GM21619 (cell line): Measurements from ENCODE around the gene IQCF5.
"Not testable (repeated sequence)": the region's sequence is repeated elsewhere in the genome, so short reads cannot be mapped to it uniquely, and the experiment has no call there.

Experiments used
- ATAC-seq: cut with Tn5 transposase; IDR thresholded peaks from one replicate; pipeline ENCODE4 v1.9.1; 2021; ENCODE audit not compliant: unreplicated experiment

Gene IQCF5

DNA sequence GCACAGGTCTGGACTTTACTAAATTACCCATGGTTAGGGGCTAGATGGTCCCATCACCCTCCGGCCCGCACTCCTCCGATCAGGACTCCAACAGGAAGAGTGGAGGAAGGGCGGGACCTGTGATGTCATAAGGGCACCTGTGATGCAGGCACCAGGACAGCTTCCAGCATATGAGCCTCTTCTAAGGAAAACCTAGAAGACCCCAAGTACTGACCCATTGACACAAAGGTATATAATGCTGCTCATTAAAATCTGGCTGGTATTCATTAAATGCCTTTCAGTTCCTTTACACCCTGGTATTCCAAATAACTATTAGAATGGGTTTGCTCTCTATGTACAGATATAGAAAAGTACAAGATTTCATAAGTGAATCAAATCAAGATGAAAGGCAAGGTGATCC, at the start of gene IQCF5:
Gene IQCF5 (minus strand): TSS at position 101 of the 400 bp plus-strand sequence. CDS start 70 bp downstream, at position 31.
- ATAC-seq = no peak

DNA sequence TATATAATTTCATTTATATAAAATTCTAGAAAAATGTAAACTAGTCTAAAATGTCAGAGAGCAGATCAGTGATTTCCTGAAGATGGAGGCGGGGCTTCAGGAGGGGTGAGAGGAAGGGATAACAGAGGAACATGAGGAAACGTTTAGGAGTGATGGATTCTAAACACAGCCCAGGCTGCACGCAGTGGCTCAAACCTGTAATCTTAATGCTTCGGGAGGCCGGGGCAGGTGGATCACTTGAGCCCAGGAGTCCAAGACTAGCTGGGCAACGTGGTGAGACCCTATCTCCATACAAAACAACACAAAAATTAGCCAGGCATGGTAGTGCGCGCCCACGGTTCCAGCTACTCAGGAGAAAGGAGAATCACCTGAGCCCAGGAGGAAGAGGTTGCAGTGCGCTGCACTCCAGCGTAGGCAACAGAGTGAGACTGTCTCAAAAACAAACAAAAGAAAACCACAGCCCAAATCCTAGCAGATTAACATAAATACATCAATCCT, 45.7 kb upstream of the IQCF5 start:
- no peak for ATAC-seq

DNA sequence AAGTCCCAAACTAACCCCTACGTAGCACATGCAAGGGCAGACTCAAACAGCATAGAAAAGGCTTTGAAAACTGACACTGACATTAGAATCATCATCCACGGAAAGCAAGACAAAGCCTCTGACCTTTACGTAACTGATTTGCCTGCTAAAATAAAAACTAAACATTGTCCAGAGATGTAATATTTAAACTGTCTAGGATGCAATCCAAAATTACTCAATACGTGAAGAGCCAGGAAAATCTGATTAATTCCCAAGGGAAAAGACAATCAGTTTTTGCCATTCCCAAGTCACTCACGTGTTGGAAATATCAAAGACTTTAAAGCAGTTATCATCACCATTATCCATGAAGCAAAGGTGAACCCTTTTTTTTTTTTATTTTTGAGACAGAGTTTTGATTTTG, 41.0 kb upstream of the IQCF5 start:
- no peak for ATAC-seq

DNA sequence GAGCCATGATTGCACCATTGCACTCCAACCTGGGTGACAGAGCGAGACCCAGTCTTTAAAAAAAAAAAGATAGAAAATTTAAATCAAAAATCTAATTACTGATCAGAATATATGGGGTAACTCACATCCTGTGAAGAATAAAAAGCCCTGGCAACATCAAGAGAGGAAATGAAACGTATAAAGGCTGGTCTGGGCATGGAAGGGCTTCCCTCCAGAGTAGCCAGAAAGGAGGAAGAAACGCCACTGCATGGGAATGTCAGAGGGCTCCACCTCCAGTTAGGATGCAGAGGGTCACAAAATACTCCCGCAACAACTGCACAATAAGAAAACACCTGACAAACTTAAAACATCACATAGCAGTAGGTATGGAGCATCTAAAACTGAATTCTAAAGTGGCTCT, 32.6 kb upstream of the IQCF5 start:
- ATAC-seq = no peak

DNA sequence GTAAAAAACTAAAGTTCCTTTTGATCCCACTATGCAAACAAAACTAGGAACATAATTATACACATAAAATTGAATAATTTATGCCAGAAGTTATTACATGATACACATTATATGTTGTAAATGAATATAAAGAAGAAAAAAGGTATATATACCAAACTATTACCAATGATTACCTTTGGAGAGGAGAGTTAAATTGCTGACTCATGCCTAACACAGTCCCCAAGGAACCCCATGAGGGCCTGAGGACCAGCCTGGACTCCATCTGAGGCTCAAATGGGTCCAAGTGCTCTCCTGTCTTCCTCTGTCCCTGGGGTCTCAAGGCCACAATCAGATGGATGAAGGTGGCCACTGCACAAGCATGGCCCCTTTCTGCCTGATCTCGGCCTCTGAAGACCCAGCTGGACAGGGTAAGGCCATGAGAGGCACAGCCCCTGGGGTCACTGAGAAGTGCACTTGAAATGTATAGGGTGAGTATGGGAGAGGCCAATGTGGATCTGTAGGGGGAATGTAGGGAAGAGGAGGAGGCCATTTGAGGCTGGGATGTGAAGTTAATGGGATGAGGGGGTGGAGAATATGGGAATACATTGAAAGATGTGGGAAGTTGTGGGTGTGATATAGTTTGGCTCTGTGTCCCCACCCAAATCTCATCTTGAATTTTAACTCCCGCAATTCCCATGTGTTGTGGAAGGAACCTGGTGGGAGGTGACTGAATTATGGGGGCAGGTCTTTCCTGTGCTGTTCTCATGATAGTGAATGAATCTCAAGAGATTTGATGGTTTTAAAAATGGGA, 28.8 kb upstream of the IQCF5 start:
- ATAC-seq = no peak

DNA sequence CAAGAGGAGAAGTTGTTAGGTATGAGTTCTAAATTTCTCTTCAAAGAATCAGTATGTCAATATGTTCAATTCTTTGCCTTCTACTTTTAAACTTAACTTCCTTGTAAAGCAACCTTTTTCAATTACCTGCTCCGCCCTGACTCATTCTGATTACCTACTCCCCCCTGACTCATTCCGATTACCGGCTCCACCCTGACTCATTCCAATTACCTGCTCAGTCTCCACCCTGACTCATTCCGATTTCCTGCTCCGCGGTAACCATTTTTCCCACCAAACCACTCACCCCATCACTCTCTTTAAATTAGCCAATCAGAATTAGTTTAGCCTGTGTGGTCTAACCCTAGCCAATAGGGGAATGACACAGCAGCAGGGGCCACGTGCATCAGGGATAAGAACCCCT, 27.0 kb upstream of the IQCF5 start:
- ATAC-seq = not testable (repeated sequence)

DNA sequence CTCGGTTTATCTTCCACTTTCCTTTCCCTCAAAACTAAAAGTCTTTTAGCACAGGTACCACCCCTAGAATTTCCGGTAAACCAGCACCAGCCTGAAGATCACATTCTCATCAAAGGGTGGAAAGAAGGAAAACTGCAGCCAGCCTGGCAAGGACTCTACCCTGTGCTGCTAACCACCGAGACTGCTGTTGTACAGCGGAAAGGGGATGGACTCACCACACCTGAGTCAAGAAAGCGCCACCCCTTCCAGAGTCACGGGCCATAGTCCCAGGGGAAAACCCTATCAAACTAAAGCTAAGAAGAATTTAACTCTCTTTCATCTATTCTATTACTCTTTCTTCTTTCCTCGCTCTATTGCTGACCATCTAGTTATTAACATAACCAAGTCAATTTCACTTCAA, 24.6 kb upstream of the IQCF5 start:
- not testable (repeated sequence) for ATAC-seq

DNA sequence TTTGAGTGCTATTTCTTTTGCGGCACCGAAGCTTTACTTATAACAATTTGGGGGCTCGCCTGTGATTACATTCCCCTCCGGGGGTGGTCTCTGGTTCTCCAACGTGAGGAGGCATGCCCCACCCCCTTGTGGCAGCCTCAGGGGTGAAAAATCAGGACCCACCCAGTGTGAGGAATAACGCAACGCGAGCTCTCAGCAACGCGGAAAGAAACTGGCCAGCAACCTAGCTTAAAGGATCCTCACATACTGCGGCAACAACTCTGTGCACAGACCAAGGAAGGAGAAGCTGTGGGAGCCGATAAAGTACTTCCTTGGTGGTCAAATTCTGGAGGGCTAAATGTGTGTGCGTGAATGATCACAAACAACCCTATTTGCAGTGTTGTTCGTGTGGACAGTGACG, 22.0 kb upstream of the IQCF5 start:
- no peak for ATAC-seq

DNA sequence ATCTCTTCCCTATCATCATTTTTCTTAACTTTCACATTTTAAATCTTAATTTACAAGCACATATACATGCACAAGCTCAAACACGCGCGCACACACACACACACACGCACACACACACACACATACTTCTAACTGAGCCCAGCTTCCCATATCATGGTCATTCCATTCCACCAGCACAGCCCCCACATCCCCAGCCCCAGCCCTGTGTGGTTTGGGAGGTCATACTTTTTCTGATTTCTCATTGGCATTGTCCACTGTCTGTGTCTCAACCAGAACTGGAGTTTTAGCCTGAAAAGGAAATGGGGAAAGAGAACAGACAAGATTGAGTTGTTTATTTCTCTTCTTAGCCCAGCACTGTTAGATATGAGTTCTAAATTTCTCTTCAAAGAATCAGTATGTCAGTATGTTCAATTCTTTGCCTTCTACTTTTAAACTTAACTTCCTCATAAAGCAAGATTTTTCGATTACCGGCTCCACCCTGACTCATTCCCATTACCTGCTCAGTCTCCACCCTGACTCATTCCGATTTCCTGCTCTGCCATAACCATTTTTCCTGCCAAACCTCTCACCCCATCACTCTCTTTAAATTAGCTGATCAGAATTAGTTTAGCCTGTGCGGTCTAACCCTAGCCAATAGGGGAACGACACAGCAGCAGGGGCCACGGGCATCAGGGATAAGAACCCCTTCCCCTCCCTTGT, 21.4 kb upstream of the IQCF5 start:
- ATAC-seq = no peak

DNA sequence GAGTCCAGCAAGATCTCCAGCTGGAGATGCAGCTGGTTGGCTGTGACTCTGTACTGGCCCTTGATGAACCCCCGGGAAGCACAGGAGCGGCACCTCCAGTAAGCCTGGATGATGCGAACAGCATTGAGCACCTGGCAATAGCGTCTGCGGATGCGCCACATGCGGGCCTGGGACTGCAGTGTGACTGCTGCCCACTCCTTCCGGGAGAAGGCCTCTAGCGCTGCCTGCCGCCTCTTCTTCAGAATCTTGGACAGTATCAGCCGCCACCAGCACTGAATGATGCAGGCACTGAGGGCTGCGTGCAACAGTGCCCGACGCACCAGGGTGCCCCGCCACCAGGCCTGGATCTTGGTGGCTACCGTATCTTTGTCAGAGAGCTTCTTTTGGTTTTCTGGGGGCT, 19.5 kb upstream of the IQCF5 start:
- ATAC-seq = no peak

DNA sequence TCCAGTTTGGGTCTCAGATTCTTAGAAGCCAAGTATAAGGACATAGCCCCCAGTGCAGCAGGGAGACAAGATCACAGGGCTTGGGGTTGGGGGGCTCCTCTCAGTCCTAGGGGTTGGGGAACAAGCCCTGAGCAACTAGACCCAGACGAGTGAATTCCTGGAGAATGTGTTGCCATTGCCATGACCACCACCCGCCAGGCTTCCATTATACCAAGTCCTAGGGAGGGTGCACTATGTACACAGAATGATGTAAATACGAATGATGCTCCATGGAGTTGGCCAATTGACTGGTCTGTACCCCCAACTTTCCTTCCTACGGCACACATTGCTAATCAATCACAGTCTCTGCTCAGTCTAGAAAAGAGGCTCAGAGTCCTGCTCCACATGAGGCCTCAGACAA, 19.0 kb upstream of the IQCF5 start:
- no peak for ATAC-seq

DNA sequence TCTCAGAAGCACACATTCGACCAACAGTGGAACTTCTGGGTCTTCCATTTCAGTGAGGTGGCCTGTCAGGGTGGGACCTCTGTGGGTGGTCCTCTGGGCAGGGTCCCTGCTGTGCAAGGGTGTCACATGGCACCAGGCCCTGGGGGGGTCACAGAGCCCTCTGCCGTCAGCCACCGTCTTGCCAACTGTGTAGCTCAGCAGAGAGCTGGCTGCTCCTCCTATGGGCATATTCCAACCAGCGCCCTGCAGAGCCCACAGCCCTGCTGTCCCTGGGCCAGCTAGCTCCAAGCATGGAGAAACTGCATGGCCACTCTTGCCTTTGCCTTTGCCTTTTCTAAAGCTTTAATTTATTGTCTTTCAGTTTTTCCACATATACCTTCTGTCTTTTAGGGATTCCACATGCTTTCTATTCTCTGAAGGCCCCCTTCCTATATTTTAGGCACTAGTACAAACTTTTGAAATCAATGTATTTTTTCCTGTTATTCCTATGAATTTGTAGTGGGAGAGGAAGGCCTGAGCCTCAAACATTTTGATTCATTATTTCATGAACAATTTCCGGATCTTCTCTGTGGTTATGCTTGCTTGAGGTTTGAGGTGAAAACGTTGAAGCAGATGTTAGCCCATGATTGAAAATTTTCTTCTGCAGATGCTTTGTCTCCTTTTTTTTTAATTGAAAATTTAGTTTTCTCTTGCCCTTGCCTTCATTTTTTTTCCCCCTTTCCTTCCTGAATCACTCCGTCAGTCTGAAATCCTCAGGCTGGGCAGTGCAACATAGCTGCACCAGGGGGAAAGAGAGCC, 16.0 kb upstream of the IQCF5 start:
- ATAC-seq = no peak

DNA sequence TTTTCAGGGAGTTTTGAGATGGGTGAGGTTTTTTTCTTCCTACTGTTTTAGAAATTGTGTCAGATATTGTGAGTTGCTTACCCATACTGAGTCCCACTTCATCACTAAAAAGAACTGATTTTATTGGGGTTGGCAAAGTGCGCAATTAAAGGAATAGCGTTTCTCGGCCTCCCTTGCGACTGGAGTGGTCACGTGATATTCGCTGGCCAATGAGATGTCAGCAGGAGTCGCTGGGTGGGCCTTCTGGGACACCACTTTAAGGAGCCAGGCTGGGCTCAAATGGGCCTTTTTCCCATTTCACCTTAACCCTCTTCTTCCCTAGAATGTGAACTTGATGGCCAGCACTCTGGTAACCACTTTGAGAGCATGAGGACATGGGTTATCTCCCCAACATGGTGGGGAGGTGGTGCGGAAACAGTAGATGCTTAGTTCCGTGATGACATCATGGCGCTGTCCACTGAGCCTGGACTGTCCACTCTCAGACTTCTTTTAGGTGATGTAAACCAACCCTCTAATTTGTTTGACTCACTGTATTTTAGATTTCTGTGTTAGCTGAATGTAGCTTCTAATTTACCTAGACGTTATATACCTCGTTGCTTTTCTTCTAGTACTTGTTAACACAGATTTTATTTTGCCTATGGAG, 13.2 kb upstream of the IQCF5 start:
- ATAC-seq = no peak

DNA sequence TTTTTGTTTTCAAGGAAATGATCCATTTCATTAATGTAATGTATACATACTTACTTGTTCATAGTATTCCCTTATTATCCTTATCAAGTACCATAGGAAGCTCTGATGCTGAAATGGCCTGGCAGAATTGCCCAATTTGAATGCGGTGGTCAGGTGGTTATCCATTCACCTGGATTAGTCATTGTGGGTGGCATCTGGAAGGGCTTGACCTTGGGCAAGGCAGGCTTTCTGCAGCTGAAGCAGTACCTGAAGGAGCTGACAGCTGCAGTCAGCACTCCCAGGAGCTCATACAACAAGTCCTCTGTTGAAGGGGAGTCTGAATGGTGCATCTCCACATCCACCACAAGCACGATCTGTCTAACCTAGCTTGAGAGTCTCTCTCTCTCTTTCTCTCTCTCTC, 12.2 kb upstream of the IQCF5 start:
- no peak for ATAC-seq

DNA sequence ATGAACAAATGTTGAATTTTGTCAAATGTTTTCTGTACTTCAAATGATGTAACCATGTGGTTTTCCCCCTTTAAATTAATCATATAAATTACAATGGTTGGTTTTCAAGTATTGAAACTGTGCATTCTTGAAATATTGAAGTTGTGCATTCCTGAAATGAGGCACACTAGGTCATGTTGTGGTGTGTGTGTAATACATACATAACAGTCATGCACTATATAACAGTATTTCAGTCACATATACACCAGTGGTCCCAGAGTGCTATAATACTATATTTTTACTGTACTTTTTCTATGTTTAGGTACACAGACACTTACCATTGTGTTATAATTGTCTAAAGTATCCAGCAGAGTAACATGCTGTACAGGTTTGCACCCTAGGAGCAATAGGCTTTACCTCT, 11.0 kb upstream of the IQCF5 start:
- ATAC-seq = no peak

DNA sequence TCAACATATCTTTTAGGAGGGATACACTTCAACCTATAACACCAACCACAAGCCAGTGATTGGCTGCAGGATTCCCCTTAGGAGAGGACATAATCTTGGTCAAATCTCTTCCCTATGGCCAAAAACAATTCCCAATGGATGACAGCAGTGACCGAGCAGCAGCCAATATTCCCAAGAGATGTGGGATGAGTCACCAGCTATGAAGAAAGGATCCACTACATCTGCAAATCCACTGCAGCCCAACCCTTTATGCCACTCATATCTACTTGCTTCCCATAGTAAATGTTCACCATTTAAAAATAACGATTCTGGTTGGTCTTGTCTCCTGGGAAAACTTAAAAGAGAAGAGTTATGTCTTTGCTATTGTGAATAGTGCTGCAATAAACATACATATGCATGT, 4.5 kb upstream of the IQCF5 start:
- no peak for ATAC-seq

DNA sequence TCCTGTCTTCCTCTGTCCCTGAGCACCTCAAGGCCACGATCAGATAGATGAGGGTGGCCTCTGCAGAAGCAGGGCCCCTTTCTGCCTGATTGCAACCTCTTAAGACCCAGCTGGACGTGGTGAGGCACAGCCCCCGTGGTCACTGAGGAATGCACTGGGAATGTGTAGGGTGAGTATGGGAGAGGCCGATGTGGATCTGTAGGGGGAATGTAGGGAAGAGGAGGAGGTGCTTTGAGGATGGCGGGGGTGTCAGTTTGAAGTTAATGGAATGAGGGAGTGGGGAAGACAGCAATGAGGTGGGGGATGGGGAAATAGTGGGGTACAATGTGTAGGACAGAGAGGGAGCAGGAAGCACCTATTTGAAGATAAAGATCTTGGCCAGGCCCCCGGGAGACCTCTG, 785 bp upstream of the IQCF5 start:
- no peak for ATAC-seq

DNA sequence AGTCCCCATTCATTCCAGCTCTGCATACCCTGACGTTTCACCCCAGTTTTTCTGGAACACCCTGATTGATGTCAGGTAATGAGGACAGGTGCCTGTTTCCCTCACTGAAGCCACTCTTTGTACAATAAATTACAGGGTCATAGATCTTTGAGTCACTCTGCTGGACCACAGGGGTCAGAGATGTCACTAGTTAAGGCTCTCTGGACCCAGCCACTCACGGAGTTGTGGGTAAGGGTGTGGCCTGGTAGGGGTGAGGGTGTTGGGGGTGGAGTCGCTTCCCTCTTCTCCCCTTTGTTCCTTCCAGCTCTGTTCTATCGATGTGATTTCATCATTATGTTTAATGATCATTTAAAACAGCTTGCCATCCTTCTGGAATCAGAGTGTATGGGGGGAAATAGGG, 512 bp downstream of the IQCF5 start:
- ATAC-seq = no peak

DNA sequence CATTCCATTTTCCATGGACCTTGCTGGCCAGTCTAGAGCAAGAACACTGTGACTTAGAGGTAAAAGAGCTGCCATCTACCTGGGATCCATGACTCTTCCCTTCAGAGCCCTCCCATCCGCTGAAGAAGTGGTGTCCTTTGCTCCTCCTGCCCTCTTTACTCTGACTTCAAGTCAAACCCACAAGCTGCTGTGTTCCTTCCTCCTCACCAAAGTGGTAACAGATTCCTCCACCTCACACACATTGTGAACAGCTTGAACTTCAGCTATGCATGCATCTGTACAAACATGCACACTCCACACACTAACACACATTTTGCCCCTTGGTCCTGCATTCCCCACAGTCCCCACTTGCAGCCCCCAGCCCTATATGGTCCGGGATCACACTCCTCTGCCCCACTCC, 990 bp downstream of the IQCF5 start:
- no peak for ATAC-seq

DNA sequence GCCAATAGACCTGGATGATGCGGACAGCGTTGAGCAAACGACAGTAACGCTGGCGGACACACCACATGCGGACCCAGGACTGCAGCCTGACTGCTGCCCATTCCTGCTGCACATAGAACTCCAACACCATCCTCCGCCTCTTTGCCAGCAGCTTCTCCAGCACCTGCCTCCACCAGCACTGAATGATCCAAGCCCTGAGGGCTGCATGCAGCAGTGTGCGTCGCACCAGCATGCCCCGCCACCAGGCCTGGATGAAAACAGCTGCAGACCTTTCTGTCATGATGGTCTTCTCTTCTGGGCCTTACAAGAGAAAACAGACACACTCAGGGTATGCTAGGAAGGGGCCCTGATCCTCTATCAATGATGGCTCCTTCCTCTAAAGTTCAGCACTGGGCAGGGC, 1.5 kb downstream of the IQCF5 start:
- ATAC-seq = no peak

DNA sequence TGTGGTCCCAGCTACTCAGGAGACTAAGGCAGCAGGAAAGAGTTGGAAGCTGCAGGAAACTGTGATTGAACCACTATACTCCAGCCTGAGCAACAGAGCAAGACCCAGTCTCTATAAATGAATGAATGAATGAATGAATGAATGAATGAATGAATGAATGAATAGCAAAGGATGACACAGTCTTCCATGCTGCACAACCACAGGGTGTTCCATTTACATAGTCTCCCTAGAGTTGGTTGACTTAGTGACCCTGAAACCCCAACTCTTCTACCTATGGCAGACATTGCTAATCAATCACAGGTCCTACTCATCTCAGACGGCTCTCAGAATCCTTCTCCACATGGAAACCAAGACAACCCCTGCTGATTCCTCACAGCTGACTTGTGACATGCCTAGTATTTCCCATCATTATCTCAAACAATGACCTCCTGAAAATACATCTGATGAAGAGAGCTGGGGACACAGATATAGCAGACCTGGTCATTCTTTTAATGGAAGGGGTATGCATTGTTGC, 2.1 kb downstream of the IQCF5 start:
- ATAC-seq = no peak
